Liver (tissue), 3 donors: Measurements from ENCODE around the gene METTL25.

Experiments
- ATF3 ChIP-seq: IDR thresholded peaks from 2 replicates; pipeline ENCODE4 v1.6.1; 2016; ENCODE audit warnings: antibody characterized with exemption
- CTCF ChIP-seq: fragments of 150-350 bp; IDR thresholded peaks from 2 replicates; pipeline ENCODE4 v1.5.1; 2017; ENCODE audit warnings: improper control_type of control experiment, low read depth, low read length; ENCODE audit not compliant: missing input control
- FOXA1 ChIP-seq: IDR thresholded peaks from 2 replicates; pipeline ENCODE4 v1.6.1; 2016; ENCODE audit warnings: antibody characterized with exemption
- GABPA ChIP-seq, 2 donors: IDR thresholded peaks in 1 of 2; conservative IDR thresholded peaks in 1 of 2; 2 replicates each; pipeline ENCODE4 v1.6.1; 2016; ENCODE audit warnings: antibody characterized with exemption in 2 of 2, mild to moderate bottlenecking in 1 of 2, moderate library complexity in 1 of 2
- JUND ChIP-seq, 2 donors: IDR thresholded peaks; 2 replicates each; pipeline ENCODE4 v1.6.1; 2016; ENCODE audit warnings: antibody characterized with exemption in 2 of 2
- MAX ChIP-seq: IDR thresholded peaks from 2 replicates; pipeline ENCODE4 v1.6.1; 2016; ENCODE audit warnings: antibody characterized with exemption
- NR2F2 ChIP-seq: IDR thresholded peaks from 2 replicates; pipeline ENCODE4 v1.6.1; 2016; ENCODE audit warnings: antibody characterized with exemption
- RAD21 ChIP-seq, 2 donors: IDR thresholded peaks; 2 replicates each; pipeline ENCODE4 v1.6.1; 2016; ENCODE audit warnings: antibody characterized with exemption in 2 of 2, mild to moderate bottlenecking in 2 of 2
- REST ChIP-seq: IDR thresholded peaks from 2 replicates; pipeline ENCODE4 v1.6.1; 2016; ENCODE audit warnings: antibody characterized with exemption, mild to moderate bottlenecking
- SP1 ChIP-seq: IDR thresholded peaks from 2 replicates; pipeline ENCODE4 v1.6.1; 2018; ENCODE audit warnings: antibody characterized with exemption, mild to moderate bottlenecking
- TAF1 ChIP-seq: conservative IDR thresholded peaks from 2 replicates; pipeline ENCODE4 v1.6.1; 2016; ENCODE audit warnings: antibody characterized with exemption, mild to moderate bottlenecking
- YY1 ChIP-seq: IDR thresholded peaks from 2 replicates; pipeline ENCODE4 v1.6.1; 2016; ENCODE audit warnings: antibody characterized with exemption, mild to moderate bottlenecking
- ZBTB33 ChIP-seq: IDR thresholded peaks from 2 replicates; pipeline ENCODE4 v1.6.1; 2016; ENCODE audit warnings: antibody characterized with exemption
- donor health status: healthy.
- donor health status: healthy.

- TF ChIP-seq RAD21 (IDR thresholded peaks at IDR 0.05) (no peak), CTCF (no peak), FOXA1 (no peak), ATF3 (no peak), JUND (IDR thresholded peaks at IDR 0.05) (no peak), MAX (no peak), ZBTB33 (no peak), TAF1 (no peak), YY1 (no peak), NR2F2 (no peak), SP1 (no peak), REST (no peak), GABPA (IDR thresholded peaks at IDR 0.05 in 1 of 2, conservative IDR thresholded peaks at IDR 0.05 in 1 of 2) (no peak)
Measured at GRCh38 chr12:82375201-82375600, 16.9 kb downstream of the METTL25 start.
